H1 (cell line): ENCODE data around the gene GLTP.

Experiments
- CREB1 ChIP-seq: IDR thresholded peaks from 2 replicates; pipeline ENCODE4 v1.6.1; 2012; ENCODE audit warnings: inconsistent platforms
- EGR1 ChIP-seq: IDR thresholded peaks from 2 replicates; pipeline ENCODE4 v1.6.1; 2011; ENCODE audit warnings: low read depth, low read length, borderline replicate concordance
- EP300 ChIP-seq, 2 experiments: IDR thresholded peaks; 1 replicate in 1 of 2; 2 replicates in 1 of 2; pipeline ENCODE4 v1.6.1; 2011 to 2012; ENCODE audit warnings: low read depth in 2 of 2, low read length in 2 of 2, mild to moderate bottlenecking in 2 of 2, borderline replicate concordance in 1 of 2, inconsistent platforms in 1 of 2, moderate library complexity in 1 of 2
- FOSL1 ChIP-seq: IDR thresholded peaks from 2 replicates; pipeline ENCODE4 v1.6.1; 2011; ENCODE audit warnings: mild to moderate bottlenecking, low read depth, low read length, moderate library complexity; ENCODE audit not compliant: insufficient read depth
- MAFK ChIP-seq: IDR thresholded peaks from 2 replicates; pipeline ENCODE4 v1.6.1; 2012; ENCODE audit warnings: low read depth, mild to moderate bottlenecking, improper control_type of control experiment, low read length
- SP2 ChIP-seq: IDR thresholded peaks from 2 replicates; pipeline ENCODE4 v1.6.1; 2012; ENCODE audit warnings: mild to moderate bottlenecking, low read length, inconsistent platforms
- TAF7 ChIP-seq: optimal IDR thresholded peaks from 2 replicates; pipeline ENCODE3; 2011; ENCODE audit warnings: low read depth, mild to moderate bottlenecking, inconsistent platforms, low read length, moderate library complexity, borderline replicate concordance
- ZNF274 ChIP-seq: IDR thresholded peaks from 2 replicates; pipeline ENCODE4 v1.7.0; 2012; ENCODE audit warnings: low read length, borderline replicate concordance; ENCODE audit errors: extremely low read depth
- TF ChIP-seq, protein P1 (sequence below): IDR thresholded peaks from 2 replicates; pipeline ENCODE4 v1.6.1; 2011; ENCODE audit warnings: low read length, improper control_type of control experiment
- TF ChIP-seq, protein P2 (sequence below), 3 experiments: IDR thresholded peaks; 1 replicate in 2 of 3; 2 replicates in 1 of 3; pipeline versions ENCODE4 v1.5.1 to v1.6.1; 2011; ENCODE audit warnings: low read length in 3 of 3, mild to moderate bottlenecking in 3 of 3, inconsistent platforms in 2 of 3, low read depth in 1 of 3, moderate library complexity in 1 of 3; ENCODE audit not compliant: insufficient read depth in 1 of 3; ENCODE audit errors: control extremely low read depth in 1 of 3
- TF ChIP-seq, protein P3 (sequence below): IDR thresholded peaks from 2 replicates; pipeline ENCODE4 v1.6.1; 2012; ENCODE audit warnings: inconsistent platforms
- TF ChIP-seq, protein P4 (sequence below): IDR thresholded peaks from 2 replicates; pipeline ENCODE4 v1.6.1; 2011; ENCODE audit warnings: low read depth, mild to moderate bottlenecking, low read length; ENCODE audit not compliant: insufficient read depth

DNA sequence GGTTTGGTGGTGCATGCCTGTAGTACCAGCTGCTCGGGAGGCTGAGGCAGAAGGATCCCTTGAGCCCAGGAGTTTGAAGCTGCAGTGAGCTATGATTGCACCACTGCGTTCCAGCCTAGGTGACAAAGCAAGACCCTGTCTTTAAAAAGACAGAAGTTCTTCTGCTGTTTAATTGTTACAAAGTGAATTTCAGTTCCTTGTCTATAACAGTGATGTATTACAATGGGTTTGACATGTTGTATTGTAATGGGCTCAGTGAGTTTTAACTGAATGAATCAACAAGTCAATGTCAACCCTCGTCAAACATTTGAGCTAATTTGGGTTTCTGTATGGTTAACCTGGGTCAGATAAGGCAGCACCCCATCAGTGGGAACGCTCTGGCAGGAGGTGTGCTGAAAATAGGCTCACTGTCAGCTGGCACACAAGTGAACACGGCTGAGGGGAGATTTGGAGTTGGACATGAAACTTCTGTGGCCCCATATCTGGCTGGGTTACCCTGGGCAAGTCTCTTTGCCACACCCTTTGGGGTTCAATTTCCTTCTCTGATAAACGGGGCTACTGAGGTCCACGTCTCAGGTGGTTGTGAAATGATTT lies 33.1 kb downstream of the GLTP start:
- TF ChIP-seq FOSL1 (no peak), TAF7 (no peak), EGR1 (no peak), MAFK (no peak), ZNF274 (no peak), EP300 (IDR thresholded peaks at IDR 0.05; ENCODE audit: borderline replicate concordance in 1 of 2, low read depth in 2 of 2, low read length in 2 of 2) (no peak), SP2 (no peak), CREB1 (no peak)
- TF ChIP-seq, protein P1, sequence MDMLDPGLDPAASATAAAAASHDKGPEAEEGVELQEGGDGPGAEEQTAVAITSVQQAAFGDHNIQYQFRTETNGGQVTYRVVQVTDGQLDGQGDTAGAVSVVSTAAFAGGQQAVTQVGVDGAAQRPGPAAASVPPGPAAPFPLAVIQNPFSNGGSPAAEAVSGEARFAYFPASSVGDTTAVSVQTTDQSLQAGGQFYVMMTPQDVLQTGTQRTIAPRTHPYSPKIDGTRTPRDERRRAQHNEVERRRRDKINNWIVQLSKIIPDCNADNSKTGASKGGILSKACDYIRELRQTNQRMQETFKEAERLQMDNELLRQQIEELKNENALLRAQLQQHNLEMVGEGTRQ = no peak
- TF ChIP-seq, protein P2, sequence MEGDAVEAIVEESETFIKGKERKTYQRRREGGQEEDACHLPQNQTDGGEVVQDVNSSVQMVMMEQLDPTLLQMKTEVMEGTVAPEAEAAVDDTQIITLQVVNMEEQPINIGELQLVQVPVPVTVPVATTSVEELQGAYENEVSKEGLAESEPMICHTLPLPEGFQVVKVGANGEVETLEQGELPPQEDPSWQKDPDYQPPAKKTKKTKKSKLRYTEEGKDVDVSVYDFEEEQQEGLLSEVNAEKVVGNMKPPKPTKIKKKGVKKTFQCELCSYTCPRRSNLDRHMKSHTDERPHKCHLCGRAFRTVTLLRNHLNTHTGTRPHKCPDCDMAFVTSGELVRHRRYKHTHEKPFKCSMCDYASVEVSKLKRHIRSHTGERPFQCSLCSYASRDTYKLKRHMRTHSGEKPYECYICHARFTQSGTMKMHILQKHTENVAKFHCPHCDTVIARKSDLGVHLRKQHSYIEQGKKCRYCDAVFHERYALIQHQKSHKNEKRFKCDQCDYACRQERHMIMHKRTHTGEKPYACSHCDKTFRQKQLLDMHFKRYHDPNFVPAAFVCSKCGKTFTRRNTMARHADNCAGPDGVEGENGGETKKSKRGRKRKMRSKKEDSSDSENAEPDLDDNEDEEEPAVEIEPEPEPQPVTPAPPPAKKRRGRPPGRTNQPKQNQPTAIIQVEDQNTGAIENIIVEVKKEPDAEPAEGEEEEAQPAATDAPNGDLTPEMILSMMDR (IDR thresholded peaks at IDR 0.05; ENCODE audit: control extremely low read depth in 1 of 3, insufficient read depth in 1 of 3, low read depth in 1 of 3, low read length in 3 of 3) = no peak
- TF ChIP-seq, protein P3, sequence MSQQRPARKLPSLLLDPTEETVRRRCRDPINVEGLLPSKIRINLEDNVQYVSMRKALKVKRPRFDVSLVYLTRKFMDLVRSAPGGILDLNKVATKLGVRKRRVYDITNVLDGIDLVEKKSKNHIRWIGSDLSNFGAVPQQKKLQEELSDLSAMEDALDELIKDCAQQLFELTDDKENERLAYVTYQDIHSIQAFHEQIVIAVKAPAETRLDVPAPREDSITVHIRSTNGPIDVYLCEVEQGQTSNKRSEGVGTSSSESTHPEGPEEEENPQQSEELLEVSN = no peak
- TF ChIP-seq, protein P4, sequence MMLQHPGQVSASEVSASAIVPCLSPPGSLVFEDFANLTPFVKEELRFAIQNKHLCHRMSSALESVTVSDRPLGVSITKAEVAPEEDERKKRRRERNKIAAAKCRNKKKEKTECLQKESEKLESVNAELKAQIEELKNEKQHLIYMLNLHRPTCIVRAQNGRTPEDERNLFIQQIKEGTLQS = no peak
